GM12878 (cell line): ENCODE results near the gene LTBP4. TPM values are rescaled to one million over a fixed set of nuclear protein-coding genes. Genes with fewer than 3 reads are reported as not detected.

Experiments used
- ATAC-seq: fragments of 200-7000 bp; cut with Tn5 transposase; 3 replicates; pipeline ENCODE4 v1.9.1; 2020; ENCODE audit warnings: mild to moderate bottlenecking, moderate library complexity
- BruUV-seq: library from RNA; stranded (reverse); fragments of 400-500 nt; replicated peaks from 2 replicates; lab custom pipeline; 2021; lab: Mats Ljungman, UMichigan
- CTCF ChIA-PET: fragments of 300-600 bp; sonication (Branson Sonifier 250); formaldehyde crosslinking; extraction: SDS; loops from one replicate; lab custom pipeline; 2021; ENCODE audit warnings: inconsistent platforms; lab: Yijun Ruan, JAX
- POLR2A ChIA-PET: fragments of 350-600 bp; formaldehyde crosslinking; extraction: SDS; loops from one replicate; lab custom pipeline; 2021; ENCODE audit warnings: inconsistent platforms; lab: Charles Lee
- RAD21 ChIA-PET: fragments of 300-600 bp; sonication (Branson Sonifier 250); formaldehyde crosslinking; loops from one replicate; lab custom pipeline; 2023; ENCODE audit warnings: antibody characterized with exemption; ENCODE audit not compliant: unreplicated experiment; lab: Charles Lee
- SMC1A ChIA-PET: fragments of 300-600 bp; sonication (Branson Sonifier 250); formaldehyde crosslinking; loops from one replicate; lab custom pipeline; 2023; ENCODE audit not compliant: unreplicated experiment, uncharacterized antibody; lab: Charles Lee
- DNase-seq: peaks from one replicate; pipeline ENCODE4 v3.0.0-alpha.2; 2011; ENCODE audit warnings: low read depth, low spot score
- FAIRE-seq: peaks from 3 replicates; lab custom pipeline; 2011; peaks lifted over from hg19 to GRCh38; lab: Jason Lieb, UNC
- H2AFZ ChIP-seq: 2 replicates; pipeline ENCODE4 v1.6.0; 2011; ENCODE audit warnings: low read depth, low read length, control low read depth; ENCODE audit not compliant: control insufficient read depth
- H3K27ac ChIP-seq: 2 replicates; pipeline ENCODE4 v1.5.1; 2011; ENCODE audit warnings: control low read depth; ENCODE audit not compliant: control insufficient read depth, insufficient read depth
- H3K27me3 ChIP-seq, 2 experiments: replicated peaks in 1 of 2; 2 replicates each; pipeline versions ENCODE4 v1.6.0 to v1.6.1; 2011; ENCODE audit warnings: low read length in 1 of 2; ENCODE audit not compliant: control insufficient read depth in 2 of 2, insufficient read depth in 2 of 2
- H3K36me3 ChIP-seq, 2 experiments: 2 replicates each; pipeline ENCODE4 v1.5.1; 2011; ENCODE audit warnings: low read length in 1 of 2; ENCODE audit not compliant: control insufficient read depth in 2 of 2, insufficient read depth in 2 of 2
- H3K4me1 ChIP-seq: 2 replicates; pipeline ENCODE4 v1.6.1; 2011; ENCODE audit warnings: mild to moderate bottlenecking, low read length, moderate library complexity, mixed read lengths; ENCODE audit not compliant: control insufficient read depth, insufficient read depth
- H3K4me2 ChIP-seq: 2 replicates; pipeline ENCODE4 v1.6.0; 2011; ENCODE audit warnings: control low read depth; ENCODE audit not compliant: control insufficient read depth, insufficient read depth
- H3K4me3 ChIP-seq: fragments of 200-600 bp; sonication (generic); 2 replicates; pipeline ENCODE4 v1.5.1; 2016
- H3K79me2 ChIP-seq: 2 replicates; pipeline ENCODE4 v1.6.0; 2011; ENCODE audit warnings: low read length; ENCODE audit not compliant: control insufficient read depth, insufficient read depth
- H3K9ac ChIP-seq: 2 replicates; pipeline ENCODE4 v1.8.0; 2011; ENCODE audit warnings: low read length, control low read depth, mixed read lengths; ENCODE audit not compliant: control insufficient read depth, insufficient read depth
- H3K9me3 ChIP-seq: replicated peaks from 3 replicates; pipeline ENCODE4 v1.5.1; 2011; ENCODE audit warnings: mild to moderate bottlenecking, low read length; ENCODE audit not compliant: control insufficient read depth, insufficient read depth
- H4K20me1 ChIP-seq: 2 replicates; pipeline ENCODE4 v1.6.0; 2011; ENCODE audit not compliant: control insufficient read depth, insufficient read depth
- BCL11A ChIP-seq: IDR thresholded peaks from 2 replicates; pipeline ENCODE4 v1.6.1; 2011; ENCODE audit warnings: low read depth, low read length
- EGR1 ChIP-seq, 2 experiments: IDR thresholded peaks; 1 replicate in 1 of 2; 2 replicates in 1 of 2; pipeline ENCODE4 v1.6.1; 2011 to 2012; ENCODE audit warnings: low read depth in 2 of 2, low read length in 2 of 2, borderline replicate concordance in 1 of 2, mild to moderate bottlenecking in 1 of 2, moderate library complexity in 1 of 2
- ELK1 ChIP-seq: IDR thresholded peaks from 2 replicates; pipeline ENCODE4 v1.6.1; 2012; ENCODE audit warnings: low read depth, low read length, improper control_type of control experiment
- ESRRA ChIP-seq: IDR thresholded peaks from 2 replicates; pipeline ENCODE4 v1.6.1; 2012; ENCODE audit warnings: mild to moderate bottlenecking, low read length, improper control_type of control experiment
- MEF2A ChIP-seq: IDR thresholded peaks from 2 replicates; pipeline ENCODE4 v1.6.1; 2011; ENCODE audit warnings: low read depth, mild to moderate bottlenecking, low read length, moderate library complexity; ENCODE audit not compliant: insufficient read depth
- NRF1 ChIP-seq: conservative IDR thresholded peaks from 2 replicates; pipeline ENCODE4 v1.6.1; 2011; ENCODE audit warnings: mild to moderate bottlenecking, low read depth, low read length, improper control_type of control experiment
- PML ChIP-seq: IDR thresholded peaks from 2 replicates; pipeline ENCODE4 v1.6.1; 2012; ENCODE audit warnings: low read length, inconsistent platforms
- SREBF2 ChIP-seq: IDR thresholded peaks from 2 replicates; pipeline ENCODE4 v1.6.1; 2012; ENCODE audit warnings: mild to moderate bottlenecking, low read length
- SUZ12 ChIP-seq: fragments of 200-600 bp; sonication (generic); IDR thresholded peaks from one replicate; pipeline ENCODE4 v1.6.1; 2018; ENCODE audit warnings: antibody characterized with exemption, mild to moderate bottlenecking; ENCODE audit not compliant: unreplicated experiment
- WRNIP1 ChIP-seq: IDR thresholded peaks from 2 replicates; pipeline ENCODE4 v1.6.1; 2011; ENCODE audit warnings: low read depth, low read length, improper control_type of control experiment, borderline replicate concordance
- WGBS: methylation state at CpG from one replicate; pipeline ENCODE4 v1.1.6; 2016; ENCODE audit warnings: low lambda C conversion rate; ENCODE audit not compliant: insufficient replicate concordance, insufficient coverage; ENCODE audit errors: missing lambda C conversion rate; 5-methylcytosine and 5-hydroxymethylcytosine counted together
- in situ Hi-C: fragments of 300-500 bp; cut with MboI; formaldehyde crosslinking; loops from 9 replicates; pipeline ENCODE4 v1.14.3; 2018; ENCODE audit warnings: mixed read lengths
- intact Hi-C: fragments of 100-400 bp; cut with micrococcal nuclease; formaldehyde crosslinking; loops from one replicate; pipeline ENCODE4 v1.14.2; 2022; ENCODE audit not compliant: unreplicated experiment
- polyA plus RNA-seq, 11 experiments: library from polyadenylated mRNA; depleted of rRNA in 4 of 11; unstranded in 6 of 11; stranded (reverse) in 5 of 11; fragments of >200 nt; fragmentation: Nextera tagmentation in 4 of 11; fragmentation: Illumina TruSeq in 1 of 11; extraction: Ambion mirVana in 4 of 11; extraction: Trizol in 1 of 11; gene quantifications; 1 replicate in 1 of 11; 2 replicates in 10 of 11; pipeline versions ENCODE4 v1.2.1 to v1.2.3, GENCODE V29; 2011 to 2016; ENCODE audit warnings: inconsistent platforms in 2 of 11, missing spikeins in 2 of 11, low read depth in 1 of 11
- total RNA-seq, 4 experiments: library from RNA; depleted of rRNA in 3 of 4; stranded (reverse); fragments of >200 nt in 3 of 4; fragmentation: Illumina TruSeq in 1 of 4; extraction: Trizol in 1 of 4; gene quantifications; 2 replicates each; pipeline versions ENCODE4 v1.2.1 to v1.2.3, GENCODE V29; 2013 to 2021

The LTBP4 gene
- total and polyA plus RNA-seq, 10 of the 15 experiments (the other 5 are each of a cell fraction or from before 2014, with no cell fraction given): 0.09 to 34.6 (median 8.5) TPM; not detected in 1

GRCh38 chr19:40668991-40669614, 67.9 kb downstream of the LTBP4 start:
- Histone ChIP-seq H3K9ac (no peak overlapping the region), H3K36me3 (peaks cover 2 to 8% of the 10 kb centered on the region in 2 experiments; a peak in 2 of 4 replicates), H2AFZ (no peak overlapping the region), H4K20me1 (no peaks in the 10 kb centered on the region), H3K4me1 (no peaks in the 10 kb centered on the region), H3K4me2 (no peak overlapping the region), H3K79me2 (no peaks in the 10 kb centered on the region), H3K4me3 (no peak overlapping the region), H3K27me3 (no peaks in the 10 kb centered on the region), H3K27ac (no peak overlapping the region), H3K9me3 (peaks cover 5% of the 10 kb centered on the region; the same call in 2 of the 3 replicates)
- ChIA-PET RAD21 (no interaction called here), CTCF (no interaction called here), POLR2A (no interaction called here), SMC1A (no interaction called here)
- ATAC-seq: no peak
- no peak for FAIRE-seq
- in situ Hi-C loops (no loop called here), intact Hi-C loops (no loop called here)
- WGBS: 63% methylated on average over 7 of the region's 7 CpGs
- no peak for TF ChIP-seq EGR1 (IDR thresholded peaks at IDR 0.05; ENCODE audit: borderline replicate concordance in 1 of 2, low read depth in 2 of 2, low read length in 2 of 2)
- TF ChIP-seq ESRRA: no peak
- no peak for TF ChIP-seq MEF2A
- TF ChIP-seq SREBF2: no peak
- TF ChIP-seq SUZ12: no peak
- no peak for DNase-seq
- BruUV-seq: no TSS peak

GRCh38 chr19:40671404-40671803, 70.2 kb downstream of the LTBP4 start:
- in situ Hi-C loops: no loop called here
- POLR2A ChIA-PET: no interaction called here

More at GRCh38 chr19:40671404-40671803, 70.2 kb downstream of the LTBP4 start:
- TF ChIP-seq BCL11A (no peak), ELK1 (no peak), NRF1 (no peak), WRNIP1 (no peak), PML (no peak)
- Histone ChIP-seq H3K27me3 (no peaks in the 10 kb centered on the region), H3K4me3 (no peak overlapping the region), H3K4me2 (no peak overlapping the region), H3K27ac (no peak overlapping the region), H3K79me2 (no peaks in the 10 kb centered on the region), H3K9me3 (peaks cover 5% of the 10 kb centered on the region; the same call in 2 of the 3 replicates), H4K20me1 (no peaks in the 10 kb centered on the region), H2AFZ (no peak overlapping the region), H3K36me3 (peaks cover 2 to 8% of the 10 kb centered on the region in 2 experiments; a peak in 2 of 4 replicates), H3K4me1 (no peaks in the 10 kb centered on the region), H3K9ac (no peak overlapping the region)
- ChIA-PET RAD21 (interaction anchor here (0.8 kb wide), 1 partner anchor 83 kb away, joined by 3 read pairs; no protein-coding TSS in a partner anchor), CTCF (no interaction called here), SMC1A (interaction anchor here (0.6 kb wide), 1 partner anchor 8 kb away, joined by 3 read pairs; no protein-coding TSS in a partner anchor)
- FAIRE-seq (no peak), DNase-seq (no peak), ATAC-seq (no peak)
- WGBS: 79% methylated on average over 9 of the region's 9 CpGs
- BruUV-seq: no TSS peak
- intact Hi-C loops: no loop called here
